ENCODE measurements around the gene SMIM45.

SMIM45 gene

GRCh38 chr22:41951898-41952474 lies at the start of gene SMIM45:
SMIM45 (plus strand) TSS chr22:41952150.
- no peak for DNase-seq (ENCODE audit: low read depth)

GRCh38 chr22:41902932-41903421 lies 49.0 kb upstream of the SMIM45 start:
- DNase-seq (ENCODE audit: low read depth): no peak

GRCh38 chr22:41904450-41905410 lies 47.2 kb upstream of the SMIM45 start:
- DNase-seq (ENCODE audit: low read depth): no peak

GRCh38 chr22:41905411-41906202 lies 46.3 kb upstream of the SMIM45 start:
- DNase-seq (ENCODE audit: low read depth): no peak

- no peak for DNase-seq (ENCODE audit: low read depth)
Observed at GRCh38 chr22:41906822-41907221, 45.1 kb upstream of the SMIM45 start.

- DNase-seq (ENCODE audit: low read depth): no peak
Observed at GRCh38 chr22:41907436-41908401, 44.2 kb upstream of the SMIM45 start.

GRCh38 chr22:41908411-41909309 lies 43.3 kb upstream of the SMIM45 start:
- DNase-seq (ENCODE audit: low read depth): no peak

- no peak for DNase-seq (ENCODE audit: low read depth)
Observed at GRCh38 chr22:41909310-41910049, 42.5 kb upstream of the SMIM45 start.

GRCh38 chr22:41910050-41911000 lies 41.6 kb upstream of the SMIM45 start:
- DNase-seq (ENCODE audit: low read depth): no peak

- DNase-seq (ENCODE audit: low read depth): no peak
Observed at GRCh38 chr22:41911001-41911611, 40.8 kb upstream of the SMIM45 start.

- DNase-seq (ENCODE audit: low read depth): no peak
Observed at GRCh38 chr22:41912338-41913039, 39.5 kb upstream of the SMIM45 start.

- no peak for DNase-seq (ENCODE audit: low read depth)
Observed at GRCh38 chr22:41913040-41913719, 38.8 kb upstream of the SMIM45 start.

- no peak for DNase-seq (ENCODE audit: low read depth)
Observed at GRCh38 chr22:41913842-41914534, 38.0 kb upstream of the SMIM45 start.

GRCh38 chr22:41914611-41915034 lies 37.3 kb upstream of the SMIM45 start:
- no peak for DNase-seq (ENCODE audit: low read depth)

- DNase-seq (ENCODE audit: low read depth): peak; percentile 49
Observed at GRCh38 chr22:41915035-41915785, 36.7 kb upstream of the SMIM45 start, which contains the start of gene SHISA8. SHISA8 (minus strand) TSS chr22:41915074; CDS start chr22:41914667, 407 bp downstream.
